Spleen (tissue), 7 donors: Measurements from ENCODE around the gene MAPKBP1.

ENCODE experiments used
- POLR2A ChIP-seq, 3 donors: fragments of 450-650 bp; IDR thresholded peaks; one replicate each; pipeline ENCODE4 v1.5.1; 2017; ENCODE audit warnings: antibody characterized with exemption in 3 of 3, mild to moderate bottlenecking in 1 of 3
- TF ChIP-seq, protein P1 (sequence below), 11 experiments: fragments of 200-600 bp in 7 of 11; fragments of 450-650 bp in 4 of 11; sonication (generic) in 4 of 11; IDR thresholded peaks in 8 of 11; conservative IDR thresholded peaks in 3 of 11; 1 replicate in 7 of 11; 2 replicates in 4 of 11; pipeline versions ENCODE4 v1.4.0 to v1.8.0; 2016 to 2021; ENCODE audit warnings: antibody characterized with exemption in 11 of 11, inconsistent platforms in 4 of 11, mild to moderate bottlenecking in 1 of 11
- donor health status: DM: no; HTN: no; CAD: no; lungs with moderate emphysema.
- donor health status: DM: no; HTN: no; CAD: no.
- donor health status: DM: no; HTN: no; CAD: no.

GRCh38 chr15:41857316-41857715 is 83.0 kb downstream of the MAPKBP1 start:
- TF ChIP-seq, protein P1, sequence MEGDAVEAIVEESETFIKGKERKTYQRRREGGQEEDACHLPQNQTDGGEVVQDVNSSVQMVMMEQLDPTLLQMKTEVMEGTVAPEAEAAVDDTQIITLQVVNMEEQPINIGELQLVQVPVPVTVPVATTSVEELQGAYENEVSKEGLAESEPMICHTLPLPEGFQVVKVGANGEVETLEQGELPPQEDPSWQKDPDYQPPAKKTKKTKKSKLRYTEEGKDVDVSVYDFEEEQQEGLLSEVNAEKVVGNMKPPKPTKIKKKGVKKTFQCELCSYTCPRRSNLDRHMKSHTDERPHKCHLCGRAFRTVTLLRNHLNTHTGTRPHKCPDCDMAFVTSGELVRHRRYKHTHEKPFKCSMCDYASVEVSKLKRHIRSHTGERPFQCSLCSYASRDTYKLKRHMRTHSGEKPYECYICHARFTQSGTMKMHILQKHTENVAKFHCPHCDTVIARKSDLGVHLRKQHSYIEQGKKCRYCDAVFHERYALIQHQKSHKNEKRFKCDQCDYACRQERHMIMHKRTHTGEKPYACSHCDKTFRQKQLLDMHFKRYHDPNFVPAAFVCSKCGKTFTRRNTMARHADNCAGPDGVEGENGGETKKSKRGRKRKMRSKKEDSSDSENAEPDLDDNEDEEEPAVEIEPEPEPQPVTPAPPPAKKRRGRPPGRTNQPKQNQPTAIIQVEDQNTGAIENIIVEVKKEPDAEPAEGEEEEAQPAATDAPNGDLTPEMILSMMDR (IDR thresholded peaks at IDR 0.05 in 8 of 11, conservative IDR thresholded peaks at IDR 0.05 in 3 of 11): no peak
- no peak for TF ChIP-seq POLR2A (IDR thresholded peaks at IDR 0.05)
